Activated T-cell treated with anti-CD3 and anti-CD28 coated beads, Interleukin-2, amount 50 U/mL, for 72 hours (primary cell): ENCODE results near the gene EPB41L1. TPM values are rescaled to one million over a fixed set of nuclear protein-coding genes. Genes with fewer than 3 reads are reported as not detected.

Experiments used
- ATAC-seq, 2 donors: fragments of 150-1000 bp; cut with Tn5 transposase; replicated peaks in 1 of 2; 2 replicates each; pipeline ENCODE4 v1.10.0; 2021; ENCODE audit warnings: moderate library complexity in 2 of 2, mild to moderate bottlenecking in 1 of 2
- DNase-seq, 2 donors: peaks; one replicate each; pipeline ENCODE4 v3.0.0; 2021 to 2022; ENCODE audit warnings: mixed read lengths in 1 of 2
- H3K27ac Mint-ChIP-seq: one replicate; pipeline ENCODE4 v1.8.0; 2022; ENCODE audit warnings: mild to moderate bottlenecking, moderate library complexity, mixed read lengths
- H3K27me3 Mint-ChIP-seq: one replicate; pipeline ENCODE4 v1.8.0; 2022; ENCODE audit warnings: low read depth, mixed read lengths
- H3K36me3 Mint-ChIP-seq, 2 donors: one replicate each; pipeline ENCODE4 v1.8.0; 2022; ENCODE audit warnings: mixed read lengths in 2 of 2, mild to moderate bottlenecking in 1 of 2; ENCODE audit not compliant: insufficient read depth in 2 of 2
- H3K4me1 Mint-ChIP-seq: one replicate; pipeline ENCODE4 v1.8.0; 2022; ENCODE audit warnings: low read depth, mixed read lengths
- H3K4me3 Mint-ChIP-seq, 2 donors: one replicate each; pipeline ENCODE4 v1.8.0; 2022; ENCODE audit warnings: mild to moderate bottlenecking in 2 of 2, mixed read lengths in 2 of 2, moderate library complexity in 2 of 2
- H3K9me3 Mint-ChIP-seq, 2 donors: one replicate each; pipeline ENCODE4 v1.8.0; 2022; ENCODE audit warnings: mixed read lengths in 2 of 2
- total RNA-seq, 2 donors: library from RNA; stranded (reverse); gene quantifications; one replicate each; pipeline ENCODE4 v1.2.3, GENCODE V29; 2022

EPB41L1 gene
- total RNA-seq, result under 1 TPM; 0.51 to 0.70 TPM

- Mint-ChIP-seq H3K9me3 (no peaks in the 10 kb centered on the region), H3K27me3 (peaks cover 5% of the 10 kb centered on the region), H3K27ac (no peak within 1 kb of the TSS), H3K4me1 (peaks cover 19% of the 10 kb centered on the region), H3K36me3 (no peaks in the 10 kb centered on the region), H3K4me3 (peak within 1 kb of the TSS; percentile 69 to 72)
- ATAC-seq (no peak), DNase-seq (no peak)
Measured at GRCh38 chr20:36154700-36155628, at the start of gene EPB41L1. EPB41L1 (plus strand) TSS chr20:36154740; CDS start chr20:36173778, 19,038 bp downstream.

- no peaks in the 10 kb centered on the region for H3K4me1 Mint-ChIP-seq
- DNase-seq (no peak), ATAC-seq (no peak)
- H3K27me3 Mint-ChIP-seq, result no peaks in the 10 kb centered on the region
- H3K9me3 Mint-ChIP-seq, result no peaks in the 10 kb centered on the region
- no peak overlapping the region for H3K4me3 Mint-ChIP-seq
- no peaks in the 10 kb centered on the region for H3K36me3 Mint-ChIP-seq
- H3K27ac Mint-ChIP-seq, result no peak overlapping the region
Measured at GRCh38 chr20:36104856-36105255, 49.7 kb upstream of the EPB41L1 start.

- DNase-seq (no peak), ATAC-seq (no peak)
- H3K36me3 Mint-ChIP-seq, result no peaks in the 10 kb centered on the region
- no peak overlapping the region for H3K27ac Mint-ChIP-seq
- H3K4me3 Mint-ChIP-seq, result no peak overlapping the region
- no peaks in the 10 kb centered on the region for H3K27me3 Mint-ChIP-seq
- no peaks in the 10 kb centered on the region for H3K9me3 Mint-ChIP-seq
- H3K4me1 Mint-ChIP-seq, result no peaks in the 10 kb centered on the region
Measured at GRCh38 chr20:36105711-36106226, 48.8 kb upstream of the EPB41L1 start.

- Mint-ChIP-seq H3K36me3 (no peaks in the 10 kb centered on the region), H3K27me3 (no peaks in the 10 kb centered on the region), H3K27ac (no peak overlapping the region), H3K4me3 (no peak overlapping the region), H3K4me1 (no peaks in the 10 kb centered on the region), H3K9me3 (no peaks in the 10 kb centered on the region)
- DNase-seq (no peak), ATAC-seq (no peak)
Measured at GRCh38 chr20:36106606-36107005, 47.9 kb upstream of the EPB41L1 start.

GRCh38 chr20:36107881-36108280 is 46.7 kb upstream of the EPB41L1 start:
- no peak overlapping the region for H3K27ac Mint-ChIP-seq
- no peaks in the 10 kb centered on the region for H3K36me3 Mint-ChIP-seq
- H3K4me1 Mint-ChIP-seq, result no peaks in the 10 kb centered on the region
- DNase-seq, result no peak
- H3K9me3 Mint-ChIP-seq, result no peaks in the 10 kb centered on the region
- ATAC-seq, result no peak
- peaks cover under 1% of the 10 kb centered on the region for H3K27me3 Mint-ChIP-seq
- H3K4me3 Mint-ChIP-seq, result no peak overlapping the region

GRCh38 chr20:36109251-36109947 is 45.1 kb upstream of the EPB41L1 start:
- Mint-ChIP-seq H3K4me3 (no peak overlapping the region), H3K4me1 (no peaks in the 10 kb centered on the region), H3K27ac (no peak overlapping the region), H3K36me3 (no peaks in the 10 kb centered on the region), H3K27me3 (peaks cover 8% of the 10 kb centered on the region), H3K9me3 (no peaks in the 10 kb centered on the region)
- DNase-seq (no peak), ATAC-seq (no peak)

- ATAC-seq (no peak), DNase-seq (no peak)
- Mint-ChIP-seq H3K27me3 (peaks cover 16% of the 10 kb centered on the region), H3K36me3 (no peaks in the 10 kb centered on the region), H3K27ac (no peak overlapping the region), H3K4me1 (no peaks in the 10 kb centered on the region), H3K4me3 (no peak overlapping the region), H3K9me3 (no peaks in the 10 kb centered on the region)
Measured at GRCh38 chr20:36110994-36111393, 43.5 kb upstream of the EPB41L1 start.

GRCh38 chr20:36112112-36112511 is 42.4 kb upstream of the EPB41L1 start:
- Mint-ChIP-seq H3K4me3 (no peak overlapping the region), H3K36me3 (no peaks in the 10 kb centered on the region), H3K4me1 (no peaks in the 10 kb centered on the region), H3K27ac (no peak overlapping the region), H3K9me3 (no peaks in the 10 kb centered on the region), H3K27me3 (peaks cover 19% of the 10 kb centered on the region)
- ATAC-seq (no peak), DNase-seq (no peak)

GRCh38 chr20:36113036-36113435 is 41.5 kb upstream of the EPB41L1 start:
- DNase-seq (no peak), ATAC-seq (no peak)
- Mint-ChIP-seq H3K4me1 (no peaks in the 10 kb centered on the region), H3K27me3 (peaks cover 19% of the 10 kb centered on the region), H3K36me3 (no peaks in the 10 kb centered on the region), H3K9me3 (no peaks in the 10 kb centered on the region), H3K4me3 (no peak overlapping the region), H3K27ac (no peak overlapping the region)

GRCh38 chr20:36113566-36114250 is 40.8 kb upstream of the EPB41L1 start:
- Mint-ChIP-seq H3K4me3 (no peak overlapping the region), H3K27ac (no peak overlapping the region), H3K4me1 (no peaks in the 10 kb centered on the region), H3K36me3 (no peaks in the 10 kb centered on the region), H3K27me3 (peaks cover 19% of the 10 kb centered on the region), H3K9me3 (no peaks in the 10 kb centered on the region)
- ATAC-seq (no peak), DNase-seq (no peak)

- no peaks in the 10 kb centered on the region for H3K4me1 Mint-ChIP-seq
- no peaks in the 10 kb centered on the region for H3K9me3 Mint-ChIP-seq
- no peak overlapping the region for H3K4me3 Mint-ChIP-seq
- DNase-seq (no peak), ATAC-seq (no peak)
- no peaks in the 10 kb centered on the region for H3K36me3 Mint-ChIP-seq
- no peak overlapping the region for H3K27ac Mint-ChIP-seq
- peaks cover 26% of the 10 kb centered on the region for H3K27me3 Mint-ChIP-seq
Measured at GRCh38 chr20:36114707-36115106, 39.8 kb upstream of the EPB41L1 start.

- Mint-ChIP-seq H3K4me1 (no peaks in the 10 kb centered on the region), H3K27me3 (peaks cover 26% of the 10 kb centered on the region), H3K4me3 (no peak overlapping the region), H3K27ac (no peak overlapping the region), H3K9me3 (no peaks in the 10 kb centered on the region), H3K36me3 (no peaks in the 10 kb centered on the region)
- ATAC-seq, result no peak
- DNase-seq, result no peak
Measured at GRCh38 chr20:36115925-36116324, 38.6 kb upstream of the EPB41L1 start.
